ENCODE data around the gene ASCL3.

- no peak for TF ChIP-seq CTCF (IDR thresholded peaks at IDR 0.05; ENCODE audit: insufficient read depth, low read depth, low read length)
- no peak for TF ChIP-seq EZH2 (IDR thresholded peaks at IDR 0.05; ENCODE audit: insufficient read depth, low read length)
These were observed 17.1 kb downstream of the ASCL3 start for GRCh38 chr11:8925711-8926110.

Measured in astrocyte (in vitro differentiated cells and primary cell).